B cell (primary cell): ENCODE measurements around the gene EIF2AK2. TPM values are rescaled to one million over a fixed set of nuclear protein-coding genes. Genes with fewer than 3 reads are reported as not detected.

ENCODE experiments used
- ATAC-seq: fragments of 200-7000 bp; cut with Tn5 transposase; one replicate; pipeline ENCODE4 v1.10.0; 2021; ENCODE audit warnings: low read depth, mild to moderate bottlenecking, moderate number of reproducible peaks, moderate library complexity
- CTCF ChIA-PET: fragments of 350-600 bp; sonication (Branson Sonifier 250); formaldehyde crosslinking; loops from one replicate; lab custom pipeline; 2021; ENCODE audit warnings: antibody characterized with exemption, inconsistent platforms; lab: Charles Lee
- POLR2A ChIA-PET: fragments of 350-600 bp; sonication (Branson Sonifier 250); formaldehyde crosslinking; loops from one replicate; lab custom pipeline; 2021; ENCODE audit warnings: antibody characterized with exemption; lab: Charles Lee
- DNase-seq: peaks from one replicate; pipeline ENCODE4 v3.0.0; 2013
- H2AFZ ChIP-seq: 2 replicates; pipeline ENCODE4 v1.6.1; 2012; ENCODE audit warnings: mild to moderate bottlenecking, low read depth, low read length; ENCODE audit not compliant: insufficient read depth, poor library complexity, severe bottlenecking
- H3K27ac ChIP-seq, 2 donors: 1 replicate in 1 of 2; 2 replicates in 1 of 2; pipeline ENCODE4 v1.5.1; 2012 to 2013; ENCODE audit warnings: low read length in 2 of 2, mild to moderate bottlenecking in 2 of 2, moderate library complexity in 1 of 2
- H3K27me3 ChIP-seq, 4 experiments: fragments of 200-600 bp in 1 of 4; sonication (generic) in 1 of 4; replicated peaks in 1 of 4; 1 replicate in 2 of 4; 2 replicates in 2 of 4; pipeline versions ENCODE4 v1.6.1 to v1.7.0; 2013 to 2016; ENCODE audit warnings: low read length in 3 of 4, mild to moderate bottlenecking in 2 of 4, mixed read lengths in 1 of 4, moderate library complexity in 1 of 4; ENCODE audit not compliant: insufficient read depth in 4 of 4, control insufficient read depth in 3 of 4; ENCODE audit errors: control extremely low read depth in 1 of 4
- H3K36me3 ChIP-seq, 2 experiments: replicated peaks in 1 of 2; 1 replicate in 1 of 2; 2 replicates in 1 of 2; pipeline versions ENCODE4 v1.6.1 to v1.7.1; 2013; ENCODE audit warnings: low read length in 1 of 2; ENCODE audit not compliant: insufficient read depth in 2 of 2, control insufficient read depth in 1 of 2; ENCODE audit errors: control extremely low read depth in 1 of 2, extremely low read depth in 1 of 2
- H3K4me1 ChIP-seq, 2 donors: fragments of 200-600 bp in 1 of 2; sonication (generic) in 1 of 2; 1 replicate in 1 of 2; 2 replicates in 1 of 2; pipeline versions ENCODE4 v1.5.1 to v1.6.1; 2013 to 2017; ENCODE audit warnings: low read length in 2 of 2; ENCODE audit not compliant: control insufficient read depth in 2 of 2, insufficient read depth in 2 of 2
- H3K4me2 ChIP-seq: replicated peaks from 2 replicates; pipeline ENCODE3; 2012; ENCODE audit warnings: mild to moderate bottlenecking, low read depth, low read length; ENCODE audit not compliant: poor library complexity, severe bottlenecking
- H3K4me3 ChIP-seq, 5 experiments: fragments of 200-600 bp in 1 of 5; sonication (generic) in 1 of 5; 1 replicate in 3 of 5; 2 replicates in 2 of 5; pipeline versions ENCODE4 v1.5.1 to v1.7.0; 2011 to 2016; ENCODE audit warnings: low read length in 4 of 5, mild to moderate bottlenecking in 4 of 5, low read depth in 2 of 5, control low read depth in 1 of 5, moderate library complexity in 1 of 5; ENCODE audit not compliant: insufficient read depth in 1 of 5; ENCODE audit errors: control extremely low read depth in 1 of 5, extremely low read depth in 1 of 5
- H3K79me2 ChIP-seq: fragments of 200-600 bp; sonication (generic); one replicate; pipeline ENCODE4 v1.6.0; 2016; ENCODE audit warnings: low read length; ENCODE audit not compliant: control insufficient read depth, insufficient read depth
- H3K9ac ChIP-seq: fragments of 200-600 bp; sonication (generic); 2 replicates; pipeline ENCODE4 v1.6.1; 2017; ENCODE audit warnings: mild to moderate bottlenecking, low read length, moderate library complexity
- H3K9me3 ChIP-seq, 3 donors: one replicate each; pipeline versions ENCODE4 v1.6.1 to v1.7.1; 2013; ENCODE audit warnings: low read length in 2 of 3; ENCODE audit not compliant: control insufficient read depth in 2 of 3, insufficient read depth in 1 of 3; ENCODE audit errors: control extremely low read depth in 1 of 3
- H4K20me1 ChIP-seq: 2 replicates; pipeline ENCODE4 v1.6.0; 2012; ENCODE audit warnings: mild to moderate bottlenecking, low read length; ENCODE audit not compliant: insufficient read depth, control insufficient read depth, poor library complexity, severe bottlenecking
- H3K27ac Mint-ChIP-seq: one replicate; pipeline ENCODE4 v1.8.0; 2021; ENCODE audit warnings: mixed read lengths
- H3K27me3 Mint-ChIP-seq: one replicate; pipeline ENCODE4 v1.8.0; 2021; ENCODE audit warnings: mixed read lengths
- H3K4me1 Mint-ChIP-seq: one replicate; pipeline ENCODE4 v1.8.0; 2021; ENCODE audit warnings: mixed read lengths
- H3K4me3 Mint-ChIP-seq: one replicate; pipeline ENCODE4 v1.8.0; 2021; ENCODE audit warnings: mixed read lengths
- H3K9me3 Mint-ChIP-seq: one replicate; pipeline ENCODE4 v1.8.0; 2022; ENCODE audit warnings: mixed read lengths; ENCODE audit not compliant: insufficient read depth
- CTCF ChIP-seq: fragments of 200-600 bp; IDR thresholded peaks from one replicate; pipeline ENCODE4 v1.8.0; 2022; ENCODE audit warnings: antibody characterized with exemption, mild to moderate bottlenecking
- EZH2 ChIP-seq: IDR thresholded peaks from 2 replicates; pipeline ENCODE4 v1.6.1; 2012; ENCODE audit warnings: borderline replicate concordance, low read depth, mild to moderate bottlenecking, moderate library complexity, low read length; ENCODE audit not compliant: insufficient read depth, poor library complexity, severe bottlenecking
- WGBS: methylation state at CpG from one replicate; pipeline ENCODE4 v1.1.5; 2013; ENCODE audit warnings: missing lambda C conversion rate; ENCODE audit not compliant: insufficient coverage; 5-methylcytosine and 5-hydroxymethylcytosine counted together
- intact Hi-C: fragments of 100-400 bp; cut with micrococcal nuclease; formaldehyde crosslinking; loops from one replicate; pipeline ENCODE4 v1.10.0; 2022
- polyA plus RNA-seq: library from polyadenylated mRNA; depleted of rRNA; stranded (reverse); fragments of >200 nt; gene quantifications from 2 replicates; pipeline ENCODE4 v1.2.3, GENCODE V29; 2012
- total RNA-seq, 2 donors: library from RNA; stranded (reverse); fragments of 120-200 nt in 1 of 2; gene quantifications; 1 replicate in 1 of 2; 2 replicates in 1 of 2; pipeline versions ENCODE4 v1.2.3 to v1.2.4, GENCODE V29; 2013 to 2022

The EIF2AK2 gene
- total and polyA plus RNA-seq, 2 donors (not counting 1 experiment from before 2014, with no cell fraction given), result 6.5 to 36.9 TPM

DNA sequence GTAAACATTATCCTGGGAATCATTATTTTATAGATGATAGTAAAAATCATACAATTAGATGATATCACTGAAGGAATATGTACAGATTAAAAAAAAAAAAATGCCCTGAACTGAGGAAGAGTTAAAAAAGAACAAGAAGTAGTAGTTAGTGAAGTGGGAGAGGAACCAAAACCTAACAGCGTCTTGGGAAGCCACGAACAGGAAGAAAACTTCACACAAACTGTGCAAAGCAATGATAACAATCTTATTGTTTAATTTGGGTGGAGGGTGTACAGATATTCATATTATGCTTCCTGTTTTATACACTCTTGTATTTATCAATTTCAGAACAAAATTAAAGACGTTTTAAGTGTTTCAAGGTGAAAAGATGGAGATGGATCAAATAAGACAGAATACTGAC, 76.1 kb downstream of the EIF2AK2 start:
- ATAC-seq (no peak), DNase-seq (peak; percentile 55)
- Histone ChIP-seq H4K20me1 (no peaks in the 10 kb centered on the region), H3K36me3 (peaks cover 17 to 60% of the 10 kb centered on the region in 2 experiments), H2AFZ (no peak overlapping the region), H3K9ac (peak overlapping the region; percentile 34), H3K4me2 (peak overlapping the region; percentile 65), H3K27me3 (no peaks in the 10 kb centered on the region), H3K9me3 (peaks cover 0 to 2% (median 0%) of the 10 kb centered on the region in 3 donors), H3K4me1 (peaks cover 47 to 48% of the 10 kb centered on the region in 2 donors), H3K4me3 (peak overlapping the region in 3 of 5 experiments; percentile 18 to 28 (median 23)), H3K27ac (peak overlapping the region; percentile 41 to 80), H3K79me2 (peaks cover 78% of the 10 kb centered on the region)
- peaks cover 57% of the 10 kb centered on the region for H3K4me1 Mint-ChIP-seq
- no peaks in the 10 kb centered on the region for H3K27me3 Mint-ChIP-seq
- CTCF ChIA-PET, result no interaction called here
- intact Hi-C loops, result loop anchor here (5.0 kb wide), 3 partner anchors 68 to 312 kb away; no protein-coding TSS in a partner anchor
- peak overlapping the region; percentile 89 for H3K27ac Mint-ChIP-seq
- no CpG with 5 or more reads among the region's 3 CpGs for WGBS
- POLR2A ChIA-PET, result no interaction called here
- H3K4me3 Mint-ChIP-seq, result peak overlapping the region; percentile 59
- no peaks in the 10 kb centered on the region for H3K9me3 Mint-ChIP-seq
- TF ChIP-seq CTCF, result no peak
- TF ChIP-seq EZH2, result no peak

GRCh38 chr2:37080266-37080665, 76.5 kb downstream of the EIF2AK2 start:
- Mint-ChIP-seq H3K4me3 (peak overlapping the region; percentile 59), H3K9me3 (no peaks in the 10 kb centered on the region), H3K27me3 (no peaks in the 10 kb centered on the region), H3K4me1 (peaks cover 55% of the 10 kb centered on the region), H3K27ac (peak overlapping the region; percentile 89)
- peak overlapping the region; percentile 41 to 80 for H3K27ac ChIP-seq
- H3K9ac ChIP-seq, result peak overlapping the region; percentile 34
- peaks cover 44% of the 10 kb centered on the region in 2 donors for H3K4me1 ChIP-seq
- intact Hi-C loops, result loop anchor here (5.0 kb wide), 3 partner anchors 68 to 312 kb away; no protein-coding TSS in a partner anchor
- no peaks in the 10 kb centered on the region for H4K20me1 ChIP-seq
- peaks cover 0 to 2% (median 0%) of the 10 kb centered on the region in 3 donors for H3K9me3 ChIP-seq
- DNase-seq, result no peak
- ChIA-PET CTCF (no interaction called here), POLR2A (no interaction called here)
- H3K4me3 ChIP-seq, result peak overlapping the region in 3 of 5 experiments; percentile 18 to 28 (median 23)
- peaks cover 19 to 64% of the 10 kb centered on the region in 2 experiments for H3K36me3 ChIP-seq
- TF ChIP-seq CTCF, result no peak
- TF ChIP-seq EZH2, result no peak
- no peaks in the 10 kb centered on the region for H3K27me3 ChIP-seq
- H2AFZ ChIP-seq, result no peak overlapping the region
- 83% methylated on average over 1 of the region's 2 CpGs for WGBS
- H3K79me2 ChIP-seq, result peaks cover 79% of the 10 kb centered on the region
- H3K4me2 ChIP-seq, result peak overlapping the region; percentile 65
- no peak for ATAC-seq
